H9 (cell line): ENCODE measurements around the gene FAM180A. TPM values are rescaled to one million over a fixed set of nuclear protein-coding genes. Genes with fewer than 3 reads are reported as not detected.

Experiments
- DNase-seq: peaks from one replicate; pipeline ENCODE4 v3.0.0-alpha.2; 2017
- H2AFZ ChIP-seq: one replicate; pipeline ENCODE4 v1.6.1; 2013; ENCODE audit warnings: mild to moderate bottlenecking, low read length, control low read depth, moderate library complexity
- H2AK5ac ChIP-seq: 2 replicates; pipeline ENCODE4 v1.6.1; 2013; ENCODE audit warnings: low read length, control low read depth, mixed read lengths; ENCODE audit not compliant: insufficient read length
- H2BK120ac ChIP-seq: one replicate; pipeline ENCODE4 v1.6.1; 2013; ENCODE audit warnings: low read depth, mild to moderate bottlenecking, low read length, control low read depth, inconsistent platforms; ENCODE audit not compliant: poor library complexity, severe bottlenecking
- H2BK12ac ChIP-seq: 2 replicates; pipeline ENCODE4 v1.6.1; 2013; ENCODE audit warnings: low read length, control low read depth, mixed read lengths, low read depth; ENCODE audit not compliant: insufficient read length
- H2BK15ac ChIP-seq: 2 replicates; pipeline ENCODE4 v1.6.1; 2013; ENCODE audit warnings: low read depth, low read length, control low read depth
- H2BK20ac ChIP-seq: one replicate; pipeline ENCODE4 v1.6.1; 2013; ENCODE audit warnings: low read depth, mild to moderate bottlenecking, low read length, control low read depth, inconsistent platforms; ENCODE audit not compliant: poor library complexity, severe bottlenecking
- H2BK5ac ChIP-seq: 2 replicates; pipeline ENCODE4 v1.6.1; 2013; ENCODE audit warnings: low read length, control low read depth, mixed read lengths; ENCODE audit not compliant: insufficient read length
- H3K14ac ChIP-seq: 2 replicates; pipeline ENCODE4 v1.6.1; 2013; ENCODE audit warnings: low read length, control low read depth; ENCODE audit not compliant: insufficient read depth
- H3K18ac ChIP-seq: 2 replicates; pipeline ENCODE4 v1.6.1; 2013; ENCODE audit warnings: low read depth, mild to moderate bottlenecking, mixed read lengths, low read length, control low read depth; ENCODE audit not compliant: insufficient read length
- H3K23ac ChIP-seq: 2 replicates; pipeline ENCODE4 v1.6.1; 2013; ENCODE audit warnings: low read length, control low read depth, mixed read lengths, low read depth; ENCODE audit not compliant: insufficient read length
- H3K23me2 ChIP-seq: 2 replicates; pipeline ENCODE4 v1.6.1; 2013; ENCODE audit warnings: low read depth, mild to moderate bottlenecking, mixed read lengths, low read length, control low read depth; ENCODE audit not compliant: insufficient read length, poor library complexity, severe bottlenecking
- H3K27ac ChIP-seq: 2 replicates; pipeline ENCODE4 v1.5.1; 2013; ENCODE audit warnings: low read length, control low read depth, mixed read lengths, low read depth; ENCODE audit not compliant: insufficient read length
- H3K27me3 ChIP-seq: 2 replicates; pipeline ENCODE4 v1.6.1; 2013; ENCODE audit warnings: low read length, control low read depth, inconsistent platforms; ENCODE audit not compliant: insufficient read depth
- H3K4ac ChIP-seq: 2 replicates; pipeline ENCODE4 v1.6.1; 2013; ENCODE audit warnings: low read depth, mild to moderate bottlenecking, control low read depth, inconsistent platforms, low read length, moderate library complexity
- H3K4me1 ChIP-seq: 2 replicates; pipeline ENCODE4 v1.6.1; 2013; ENCODE audit warnings: low read length, control low read depth, inconsistent platforms; ENCODE audit not compliant: insufficient read depth
- H3K4me2 ChIP-seq: 2 replicates; pipeline ENCODE4 v1.6.1; 2013; ENCODE audit warnings: low read length, control low read depth, mixed read lengths; ENCODE audit not compliant: insufficient read length, insufficient read depth
- H3K56ac ChIP-seq: 2 replicates; pipeline ENCODE4 v1.6.1; 2013; ENCODE audit warnings: low read depth, mild to moderate bottlenecking, mixed read lengths, low read length, control low read depth; ENCODE audit not compliant: insufficient read length
- H3K79me1 ChIP-seq: 2 replicates; pipeline ENCODE4 v1.6.1; 2013; ENCODE audit warnings: low read depth, mild to moderate bottlenecking, moderate library complexity, low read length, control low read depth, inconsistent platforms; ENCODE audit not compliant: insufficient read depth, poor library complexity, severe bottlenecking
- H3K79me2 ChIP-seq: 2 replicates; pipeline ENCODE4 v1.6.1; 2013; ENCODE audit warnings: low read length, control low read depth, inconsistent platforms; ENCODE audit not compliant: insufficient read depth
- H3K9ac ChIP-seq: 2 replicates; pipeline ENCODE4 v1.6.1; 2013; ENCODE audit warnings: low read length, control low read depth, mixed read lengths; ENCODE audit not compliant: insufficient read length; ENCODE audit errors: extremely low read depth
- H3K9me3 ChIP-seq: one replicate; pipeline ENCODE4 v1.6.1; 2013; ENCODE audit warnings: low read depth, low read length, inconsistent platforms; ENCODE audit not compliant: control insufficient read depth
- H3T11ph ChIP-seq: one replicate; pipeline ENCODE4 v1.6.1; 2013; ENCODE audit warnings: mild to moderate bottlenecking, low read length, control low read depth, inconsistent platforms
- H4K20me1 ChIP-seq: one replicate; pipeline ENCODE4 v1.6.1; 2013; ENCODE audit not compliant: control insufficient read depth, insufficient read length, insufficient read depth
- H4K5ac ChIP-seq: 2 replicates; pipeline ENCODE4 v1.6.1; 2013; ENCODE audit warnings: low read depth, mild to moderate bottlenecking, mixed read lengths, low read length, control low read depth; ENCODE audit not compliant: insufficient read length
- H4K8ac ChIP-seq: replicated peaks from 2 replicates; pipeline ENCODE4 v1.6.1; 2013; ENCODE audit warnings: low read length, control low read depth, mixed read lengths, low read depth; ENCODE audit not compliant: insufficient read length
- H4K91ac ChIP-seq: 2 replicates; pipeline ENCODE4 v1.6.1; 2013; ENCODE audit warnings: low read depth, mild to moderate bottlenecking, moderate library complexity, mixed read lengths, low read length, control low read depth; ENCODE audit not compliant: insufficient read length
- H3K27ac Mint-ChIP-seq, 3 experiments: 2 replicates in 2 of 3; 3 replicates in 1 of 3; pipeline ENCODE4 v1.8.0; 2020 to 2021; ENCODE audit warnings: mixed read lengths in 3 of 3, mild to moderate bottlenecking in 1 of 3, moderate library complexity in 1 of 3
- H3K27me3 Mint-ChIP-seq: 2 replicates; pipeline ENCODE4 v1.8.0; 2021; ENCODE audit warnings: low read depth, mild to moderate bottlenecking, moderate library complexity, mixed read lengths
- H3K36me3 Mint-ChIP-seq, 3 experiments: 2 replicates in 2 of 3; 3 replicates in 1 of 3; pipeline ENCODE4 v1.8.0; 2020 to 2021; ENCODE audit warnings: low read depth in 3 of 3, mixed read lengths in 3 of 3; ENCODE audit not compliant: insufficient read depth in 1 of 3
- H3K4me1 Mint-ChIP-seq, 2 experiments: 2 replicates each; pipeline ENCODE4 v1.8.0; 2020; ENCODE audit warnings: mixed read lengths in 2 of 2
- H3K4me3 Mint-ChIP-seq, 2 experiments: 2 replicates in 1 of 2; 3 replicates in 1 of 2; pipeline ENCODE4 v1.8.0; 2020 to 2021; ENCODE audit warnings: mild to moderate bottlenecking in 2 of 2, mixed read lengths in 2 of 2, moderate library complexity in 1 of 2
- H3K9me3 Mint-ChIP-seq, 2 experiments: 2 replicates in 1 of 2; 3 replicates in 1 of 2; pipeline ENCODE4 v1.8.0; 2020; ENCODE audit warnings: mild to moderate bottlenecking in 2 of 2, mixed read lengths in 2 of 2, moderate library complexity in 1 of 2
- CTCF ChIP-seq: fragments of 200-600 bp; sonication (generic); conservative IDR thresholded peaks from 3 replicates; pipeline ENCODE4 v1.8.0; 2021; ENCODE audit warnings: antibody characterized with exemption, mild to moderate bottlenecking
- WGBS: extraction: QIAGEN DNeasy Blood & Tissue Kit; methylation state at CpG from one replicate; pipeline ENCODE4 v1.1.7; 2013; ENCODE audit warnings: missing lambda C conversion rate, low lambda C conversion rate, mixed read lengths; ENCODE audit not compliant: insufficient read length; ENCODE audit errors: extremely low coverage; 5-methylcytosine and 5-hydroxymethylcytosine counted together
- total RNA-seq: library from RNA; stranded (reverse); gene quantifications from 2 replicates; pipeline ENCODE4 v1.2.1, GENCODE V29; 2021

The FAM180A gene
- total RNA-seq, 1 experiment from 2014 or later: not detected

DNA sequence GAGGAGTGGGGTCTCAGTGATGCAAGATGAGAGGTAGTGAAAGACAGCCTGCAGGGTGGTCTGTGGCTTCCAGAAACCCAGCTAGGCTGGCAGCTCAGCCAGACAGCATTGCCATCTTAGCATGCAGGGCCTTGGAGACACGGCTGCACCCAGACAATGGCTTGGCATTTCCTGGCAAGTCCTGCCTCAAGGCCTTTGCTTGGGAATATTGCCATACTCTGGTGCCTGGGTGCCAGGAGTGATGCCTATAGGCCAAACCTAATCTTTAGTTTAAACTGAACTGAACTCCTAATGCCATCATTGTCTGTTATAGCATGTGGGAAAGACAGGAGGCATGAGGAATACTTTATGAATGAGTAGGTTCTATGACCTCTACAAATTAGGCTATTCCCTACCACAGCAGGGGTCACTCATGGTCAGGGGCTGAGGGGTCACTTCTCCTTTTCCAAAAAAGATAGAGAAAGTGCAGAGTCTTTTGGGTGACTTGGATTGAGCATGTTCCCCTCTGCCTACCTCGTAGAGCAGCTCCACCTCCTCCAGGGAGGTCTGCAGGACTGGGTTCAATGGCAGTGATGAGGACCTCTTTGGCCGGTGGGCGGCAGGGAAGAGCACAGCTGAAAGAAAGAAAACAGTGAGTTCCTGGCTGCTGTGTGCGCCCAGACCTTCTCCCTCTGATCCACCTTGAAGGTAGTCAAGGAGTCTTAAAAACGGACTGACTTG is 11.9 kb downstream of the FAM180A start:
- Mint-ChIP-seq H3K4me1 (no peaks in the 10 kb centered on the region), H3K4me3 (no peak overlapping the region), H3K27me3 (peaks cover 2% of the 10 kb centered on the region; the same call in 1 of the 2 replicates), H3K9me3 (no peaks in the 10 kb centered on the region), H3K27ac (peak overlapping the region in 1 of 3 experiments; percentile 44; a peak in 2 of 7 replicates), H3K36me3 (no peaks in the 10 kb centered on the region)
- Histone ChIP-seq H4K5ac (no peak overlapping the region), H3K27me3 (no peaks in the 10 kb centered on the region), H2BK20ac (no peak overlapping the region), H4K20me1 (no peaks in the 10 kb centered on the region), H3K14ac (no peak overlapping the region), H3K9me3 (no peaks in the 10 kb centered on the region), H3K79me2 (no peaks in the 10 kb centered on the region), H3K79me1 (no peaks in the 10 kb centered on the region), H3K23me2 (no peaks in the 10 kb centered on the region), H2AFZ (no peak overlapping the region), H2AK5ac (no peak overlapping the region), H3K56ac (no peak overlapping the region), H3K9ac (no peak overlapping the region), H3K4me2 (no peak overlapping the region), H2BK5ac (no peak overlapping the region), H4K8ac (no peak overlapping the region), H2BK12ac (no peak overlapping the region), H3K4ac (no peak overlapping the region), H3K27ac (no peak overlapping the region), H2BK15ac (no peak overlapping the region), H3K4me1 (no peaks in the 10 kb centered on the region), H2BK120ac (no peak overlapping the region), H4K91ac (no peak overlapping the region), H3K18ac (no peak overlapping the region), H3K23ac (no peak overlapping the region), H3T11ph (no peak overlapping the region)
- no CpG with 5 or more reads among the region's 6 CpGs for WGBS
- no peak for DNase-seq
- TF ChIP-seq CTCF: no peak
